ENCODE measurements around the gene TICRR. TPM values are rescaled to one million over a fixed set of nuclear protein-coding genes. Genes with fewer than 3 reads are reported as not detected.

The TICRR gene
- total RNA-seq, 1 donor from 2014 or later: 0.62 TPM

DNA sequence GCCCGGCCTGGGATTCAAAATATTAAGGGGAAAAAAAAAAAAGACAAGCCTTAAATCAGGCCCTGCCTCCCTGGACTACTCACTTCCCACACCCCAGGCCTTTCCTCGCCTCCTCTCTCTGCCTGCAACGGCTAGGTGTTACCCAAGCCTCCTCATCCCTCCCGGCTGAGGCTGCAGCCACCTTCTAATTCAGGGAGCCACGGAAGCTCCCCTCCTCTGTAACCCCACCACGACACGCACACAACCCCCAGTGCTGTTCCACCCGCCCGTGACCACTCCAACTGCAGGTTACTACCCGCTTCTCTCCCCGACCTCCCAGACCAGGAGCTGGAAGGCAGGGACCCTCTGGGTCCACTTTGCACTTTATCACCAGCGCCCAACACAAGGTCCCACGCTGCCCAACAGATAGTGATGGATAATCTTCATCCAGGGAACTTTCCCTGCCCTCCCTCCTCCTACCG lies 79.1 kb downstream of the TICRR start:
- no peak for DNase-seq

DNA sequence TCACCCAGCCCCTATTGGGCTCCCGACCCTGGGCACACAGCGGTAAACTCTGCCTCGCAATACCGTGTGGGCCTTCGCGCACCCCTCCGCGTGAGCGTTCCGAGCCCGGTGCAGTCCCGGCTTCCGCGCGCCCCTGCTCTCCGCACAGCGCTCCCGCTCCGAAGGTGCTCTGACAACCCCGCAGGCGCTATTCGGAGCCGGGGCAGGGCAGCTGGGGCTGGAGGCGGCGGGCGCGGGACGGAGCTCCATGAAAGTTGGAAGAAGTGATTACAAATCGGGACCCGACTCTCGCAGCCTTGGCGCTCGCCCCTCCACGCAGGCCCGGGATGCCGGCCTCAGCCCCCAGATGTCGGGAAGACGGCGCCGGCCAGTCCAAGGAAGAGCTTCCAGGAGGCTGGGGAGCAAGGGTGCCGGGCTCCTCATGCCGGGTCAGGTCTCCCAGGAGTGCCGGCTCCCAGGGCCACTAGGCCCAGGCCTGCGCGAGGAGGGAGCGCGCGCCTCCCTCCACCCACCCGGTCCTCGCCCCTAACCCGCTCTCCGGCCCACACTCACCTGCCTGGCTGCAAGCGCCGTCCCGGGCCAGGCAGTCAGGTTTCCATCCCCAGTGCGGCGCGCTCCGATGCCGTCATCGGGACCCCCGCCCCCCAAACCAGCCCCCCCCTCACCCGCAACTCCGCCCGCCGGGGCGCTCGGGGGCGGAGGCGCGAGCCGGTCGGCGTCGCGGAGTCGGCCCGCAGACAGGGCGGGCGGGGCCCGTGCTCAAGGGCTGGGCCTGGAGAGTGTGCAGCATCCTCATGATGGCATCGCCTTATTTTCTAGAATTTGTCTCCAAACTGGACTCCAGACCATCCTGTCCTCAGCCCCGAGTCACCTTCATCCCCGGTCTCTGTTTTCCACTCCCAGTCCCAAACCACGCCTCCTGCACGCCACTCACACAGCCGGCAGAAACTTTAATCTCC lies 79.9 kb downstream of the TICRR start, which contains the start of gene KIF7:
Gene KIF7 (minus strand): TSS at position 621 of the 959 bp plus-strand sequence. CDS start 2,537 bp downstream, outside the sequence.
- DNase-seq: peak; percentile 14

DNA sequence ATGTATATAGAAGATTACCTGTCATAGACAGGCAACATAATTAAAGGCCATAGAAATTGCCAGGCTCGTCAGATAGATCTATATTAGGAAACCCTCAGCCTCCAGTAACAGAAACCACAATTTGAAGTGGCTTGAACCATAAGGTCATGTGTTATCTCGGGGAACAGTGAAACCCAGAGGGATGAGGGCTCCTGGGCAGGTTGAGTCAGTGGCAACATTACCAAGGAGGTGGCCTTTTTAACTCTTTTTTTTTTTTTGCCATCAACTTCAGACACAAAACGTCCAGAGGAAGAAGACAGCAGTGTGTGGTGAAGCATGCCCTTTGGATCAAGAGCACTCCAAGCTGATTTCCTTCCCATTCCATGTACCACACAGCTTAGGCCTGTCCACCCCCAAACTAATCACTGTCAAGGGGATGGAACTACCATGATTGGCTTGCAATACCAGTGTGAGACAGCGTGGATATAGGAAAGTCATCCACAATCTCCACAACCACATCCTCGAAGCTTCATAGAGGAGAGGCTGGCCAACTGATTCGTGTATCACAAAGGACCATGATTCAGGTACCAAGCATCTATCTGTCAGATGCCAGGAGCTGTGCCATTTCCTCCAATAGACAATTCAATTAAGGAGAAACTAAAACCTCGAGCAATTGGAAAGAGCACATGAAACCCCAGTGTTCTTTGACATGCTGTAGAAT lies 81.0 kb downstream of the TICRR start:
- no peak for DNase-seq

- no peak for DNase-seq
These were observed 82.5 kb downstream of the TICRR start for GRCh38 chr15:89657686-89658200.

DNA sequence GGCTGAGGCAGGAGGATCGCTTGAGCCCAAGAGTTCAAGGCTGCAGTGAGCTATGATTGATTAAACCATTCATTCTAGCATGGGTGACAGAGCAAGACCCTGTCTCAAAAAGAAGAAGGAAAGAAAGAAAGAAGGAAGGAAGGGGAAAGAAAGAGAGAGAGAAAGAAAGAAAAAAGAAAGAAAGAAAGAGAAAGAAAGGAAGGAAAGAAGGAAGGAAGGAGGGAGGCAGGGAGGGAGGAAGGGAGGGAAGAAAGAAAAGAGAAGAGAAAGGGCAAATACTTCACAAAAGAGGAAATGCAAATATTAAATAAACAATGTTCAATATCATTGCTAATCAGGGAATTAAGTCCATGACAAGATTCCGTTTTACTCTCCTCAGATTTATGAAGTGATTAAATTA lies 84.0 kb downstream of the TICRR start:
- DNase-seq: no peak

DNA sequence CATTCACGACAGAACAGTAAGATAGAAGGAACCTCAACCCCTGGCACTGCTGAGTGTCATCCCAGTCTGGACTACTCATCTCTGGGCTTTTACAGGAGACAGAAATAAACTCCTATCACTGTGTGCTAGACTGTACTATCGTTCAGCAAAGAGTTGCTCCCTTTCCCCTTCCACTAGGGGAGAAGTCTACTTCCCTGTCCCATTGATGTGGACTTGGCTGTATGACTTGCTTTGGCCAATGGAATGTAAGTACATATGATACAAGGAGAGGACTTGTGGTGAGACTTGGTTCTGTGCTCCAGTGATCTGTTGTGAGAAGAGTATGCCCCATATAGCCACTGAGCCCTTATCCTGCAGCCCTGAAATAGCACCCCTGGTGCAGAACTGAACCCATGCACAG lies 85.3 kb downstream of the TICRR start:
- DNase-seq: no peak

DNA sequence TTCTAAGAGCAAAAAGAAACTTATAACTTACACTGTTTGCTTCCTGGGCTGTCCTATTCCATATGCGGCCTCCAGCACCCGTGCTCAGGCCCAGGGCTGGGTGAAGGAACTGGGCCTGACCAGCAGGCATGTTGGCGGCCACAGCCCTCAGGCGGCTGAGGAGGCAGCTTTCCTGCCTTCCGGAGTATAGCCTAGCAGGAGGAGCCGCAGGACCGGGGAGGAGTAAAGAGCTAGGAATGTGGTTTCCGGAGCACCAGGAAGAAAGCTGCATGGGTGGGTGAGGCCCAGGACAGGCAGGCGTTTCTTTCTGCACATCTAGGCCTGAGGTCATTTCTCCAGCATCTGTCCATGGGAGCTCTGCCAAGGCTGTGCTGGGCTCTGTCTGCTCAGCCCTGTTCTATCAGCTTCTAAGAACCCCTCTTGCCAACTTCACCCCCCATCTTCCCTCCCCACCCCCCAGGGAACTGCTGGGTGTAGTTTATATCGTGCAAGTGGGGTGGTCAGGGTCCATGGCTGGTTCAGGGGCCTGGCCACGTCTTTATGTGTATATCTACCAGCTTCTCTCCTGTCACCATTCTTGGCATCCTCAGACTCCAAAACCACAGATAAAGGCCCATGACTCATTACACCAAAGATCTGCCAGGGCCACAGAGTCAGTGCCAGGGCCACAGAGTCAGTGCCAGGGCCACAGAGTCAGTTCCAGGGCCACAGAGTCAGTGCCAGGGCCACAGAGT lies 87.8 kb downstream of the TICRR start:
- no peak for DNase-seq

GRCh38 chr15:89664441-89665350 lies 89.4 kb downstream of the TICRR start:
- no peak for DNase-seq

- no peak for DNase-seq
These were observed 90.3 kb downstream of the TICRR start for GRCh38 chr15:89665449-89666181.

GRCh38 chr15:89666184-89666857 lies 91.1 kb downstream of the TICRR start:
- DNase-seq: no peak

- DNase-seq: no peak
These were observed 91.8 kb downstream of the TICRR start for GRCh38 chr15:89666858-89667705.

- no peak for DNase-seq
These were observed 92.4 kb downstream of the TICRR start for GRCh38 chr15:89667706-89667960.

DNA sequence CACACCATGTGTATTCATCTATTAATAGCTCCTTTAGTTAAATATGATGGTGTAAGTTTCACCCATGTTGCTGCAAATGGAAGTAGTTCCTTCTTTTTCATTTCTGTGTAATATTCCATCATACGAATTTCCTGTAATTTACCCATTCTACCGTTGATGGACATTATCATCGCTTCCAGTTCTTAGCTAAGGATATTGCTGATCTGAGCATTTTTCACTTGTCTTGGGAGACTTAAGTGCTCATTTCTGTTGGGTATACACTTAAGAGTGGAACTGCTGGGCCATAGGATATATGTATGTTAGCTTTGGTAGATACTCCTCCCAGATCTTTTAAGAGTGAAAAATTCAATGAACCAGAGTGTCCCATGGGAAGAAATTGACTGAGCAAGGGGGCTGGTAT lies 92.9 kb downstream of the TICRR start:
- DNase-seq: no peak

DNA sequence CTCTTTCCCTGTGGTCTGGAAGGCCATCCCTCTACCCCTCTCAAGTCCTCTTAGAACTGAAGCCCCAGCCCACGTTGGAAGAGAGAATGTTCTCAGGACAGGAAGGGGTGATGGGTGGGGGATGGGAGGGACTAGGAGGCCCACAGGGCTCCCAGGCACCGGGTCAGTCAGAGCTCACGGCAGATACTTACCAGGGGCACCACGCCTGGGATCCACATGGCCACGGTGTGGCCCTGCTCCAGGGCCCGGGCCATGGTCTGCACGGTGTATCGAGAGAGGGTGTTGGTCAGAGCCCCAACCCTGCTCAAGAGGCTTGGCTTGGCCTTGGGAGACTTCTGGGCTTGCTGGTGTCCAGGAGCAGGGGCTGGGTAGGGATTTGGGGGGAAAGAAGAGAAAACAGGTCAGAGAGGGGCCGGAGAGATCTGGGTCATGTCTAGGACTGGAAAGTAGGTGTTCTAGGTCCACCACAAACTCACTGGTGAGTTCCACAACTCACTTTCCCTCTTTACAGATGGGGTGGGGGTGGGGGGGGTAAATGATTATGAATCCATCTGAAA lies 94.1 kb downstream of the TICRR start:
- no peak for DNase-seq

GRCh38 chr15:89669941-89670340 lies 94.7 kb downstream of the TICRR start:
- DNase-seq: no peak

GRCh38 chr15:89670971-89671560 lies 95.8 kb downstream of the TICRR start:
- DNase-seq: no peak

DNA sequence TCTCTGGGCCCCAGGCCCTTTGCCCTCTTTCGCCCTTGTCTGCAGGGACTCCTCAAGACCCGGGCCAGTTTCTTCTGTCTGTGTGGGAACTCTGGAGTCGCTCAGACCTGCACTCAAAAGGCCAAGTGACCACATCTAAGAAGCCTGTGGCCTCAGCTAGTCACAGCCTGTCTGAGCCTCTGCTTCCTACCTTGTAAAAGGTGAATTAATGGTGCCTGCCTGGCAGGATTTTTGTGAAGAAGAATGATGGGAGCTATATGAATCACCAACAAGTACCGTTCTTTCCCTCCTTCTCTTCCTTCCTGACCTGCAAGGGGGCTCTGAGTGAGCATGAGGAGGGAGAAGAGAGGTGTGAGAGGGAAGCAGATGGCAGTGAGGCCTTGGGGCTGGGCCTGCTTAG lies 96.4 kb downstream of the TICRR start:
- no peak for DNase-seq

Measured in occipital lobe (tissue), 2 donors.